AG09309 (cell line): Measurements from ENCODE around the gene PKDREJ.

Experiments used
- DNase-seq: peaks from one replicate; pipeline ENCODE4 v3.0.0-alpha.2; 2010; ENCODE audit warnings: low read depth
- H3K4me3 ChIP-seq: 2 replicates; pipeline ENCODE4 v1.5.1; 2011; ENCODE audit warnings: mild to moderate bottlenecking, low read depth, low read length, moderate library complexity; ENCODE audit not compliant: control insufficient read depth
- TF ChIP-seq, protein P1 (sequence below): IDR thresholded peaks from 2 replicates; pipeline ENCODE4 v1.5.1; 2011; ENCODE audit warnings: mild to moderate bottlenecking, low read depth, low read length, inconsistent platforms; ENCODE audit not compliant: insufficient read depth, control insufficient read depth; ENCODE audit errors: missing control alignments

PKDREJ gene

DNA sequence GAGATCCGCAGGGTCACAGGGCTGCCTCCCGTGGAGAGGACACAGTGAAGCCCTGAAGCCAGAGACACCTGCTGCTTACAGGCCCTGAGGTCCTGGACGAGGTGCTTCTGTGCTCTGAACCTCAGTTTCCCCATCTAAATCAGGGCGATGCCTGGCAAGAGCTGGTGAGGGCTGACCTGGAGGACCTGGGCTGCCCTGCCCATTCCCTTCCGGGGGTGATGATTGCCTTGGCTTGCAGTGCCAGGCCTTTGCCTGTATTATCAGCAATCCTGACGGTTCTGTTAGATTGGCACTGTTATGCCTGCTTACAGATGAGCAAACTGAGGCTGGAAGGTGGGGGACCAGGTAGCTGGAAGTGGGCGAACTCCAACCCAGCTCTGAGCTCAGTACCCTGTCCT, 25.7 kb upstream of the PKDREJ start:
- TF ChIP-seq, protein P1, sequence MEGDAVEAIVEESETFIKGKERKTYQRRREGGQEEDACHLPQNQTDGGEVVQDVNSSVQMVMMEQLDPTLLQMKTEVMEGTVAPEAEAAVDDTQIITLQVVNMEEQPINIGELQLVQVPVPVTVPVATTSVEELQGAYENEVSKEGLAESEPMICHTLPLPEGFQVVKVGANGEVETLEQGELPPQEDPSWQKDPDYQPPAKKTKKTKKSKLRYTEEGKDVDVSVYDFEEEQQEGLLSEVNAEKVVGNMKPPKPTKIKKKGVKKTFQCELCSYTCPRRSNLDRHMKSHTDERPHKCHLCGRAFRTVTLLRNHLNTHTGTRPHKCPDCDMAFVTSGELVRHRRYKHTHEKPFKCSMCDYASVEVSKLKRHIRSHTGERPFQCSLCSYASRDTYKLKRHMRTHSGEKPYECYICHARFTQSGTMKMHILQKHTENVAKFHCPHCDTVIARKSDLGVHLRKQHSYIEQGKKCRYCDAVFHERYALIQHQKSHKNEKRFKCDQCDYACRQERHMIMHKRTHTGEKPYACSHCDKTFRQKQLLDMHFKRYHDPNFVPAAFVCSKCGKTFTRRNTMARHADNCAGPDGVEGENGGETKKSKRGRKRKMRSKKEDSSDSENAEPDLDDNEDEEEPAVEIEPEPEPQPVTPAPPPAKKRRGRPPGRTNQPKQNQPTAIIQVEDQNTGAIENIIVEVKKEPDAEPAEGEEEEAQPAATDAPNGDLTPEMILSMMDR = no peak
- no peak overlapping the region for H3K4me3 ChIP-seq
- DNase-seq = no peak

DNA sequence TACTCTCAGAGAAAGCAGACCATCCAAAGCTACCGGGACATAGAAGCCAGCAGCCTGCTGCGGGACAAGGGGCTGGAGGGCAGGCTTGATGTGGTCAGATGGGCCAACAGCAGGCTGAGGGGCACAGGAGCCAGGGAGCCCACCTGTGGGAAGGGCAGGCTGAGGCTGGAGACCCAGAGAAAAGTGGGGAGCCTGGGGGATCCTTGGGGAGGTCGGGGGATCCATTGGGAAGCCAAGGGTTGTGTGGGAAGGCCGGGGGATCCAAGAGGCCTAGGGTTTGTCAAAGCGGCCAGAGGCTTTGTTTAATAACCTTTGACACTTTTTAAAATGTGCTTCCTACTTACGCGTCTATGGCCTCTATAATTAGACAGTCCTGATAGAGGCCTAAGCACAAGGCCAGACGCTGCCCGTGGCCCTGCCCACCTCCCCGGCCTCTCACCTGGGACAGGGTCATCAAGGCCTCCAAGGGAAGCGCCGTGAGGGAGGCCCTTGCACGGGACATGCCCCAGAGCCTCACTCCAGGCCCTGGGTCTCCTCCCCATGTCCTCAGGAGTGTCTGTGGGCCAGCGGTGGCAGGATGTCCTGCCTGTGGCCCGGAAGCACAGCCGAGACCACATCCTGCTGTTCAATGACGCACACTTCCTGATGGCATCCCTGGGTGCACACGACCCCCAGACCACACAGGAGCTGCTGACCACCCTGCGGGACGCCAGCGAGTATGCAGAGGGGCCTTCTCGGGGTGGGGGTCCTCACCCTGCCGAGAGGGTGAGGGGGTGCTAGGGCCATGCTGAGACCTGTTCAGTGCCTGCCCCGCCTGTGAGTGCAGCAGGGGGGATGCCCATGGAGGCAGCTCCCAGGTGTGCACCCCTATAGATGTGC, 25.0 kb upstream of the PKDREJ start:
- no peak overlapping the region for H3K4me3 ChIP-seq
- no peak for DNase-seq
- TF ChIP-seq, protein P1 = no peak

DNA sequence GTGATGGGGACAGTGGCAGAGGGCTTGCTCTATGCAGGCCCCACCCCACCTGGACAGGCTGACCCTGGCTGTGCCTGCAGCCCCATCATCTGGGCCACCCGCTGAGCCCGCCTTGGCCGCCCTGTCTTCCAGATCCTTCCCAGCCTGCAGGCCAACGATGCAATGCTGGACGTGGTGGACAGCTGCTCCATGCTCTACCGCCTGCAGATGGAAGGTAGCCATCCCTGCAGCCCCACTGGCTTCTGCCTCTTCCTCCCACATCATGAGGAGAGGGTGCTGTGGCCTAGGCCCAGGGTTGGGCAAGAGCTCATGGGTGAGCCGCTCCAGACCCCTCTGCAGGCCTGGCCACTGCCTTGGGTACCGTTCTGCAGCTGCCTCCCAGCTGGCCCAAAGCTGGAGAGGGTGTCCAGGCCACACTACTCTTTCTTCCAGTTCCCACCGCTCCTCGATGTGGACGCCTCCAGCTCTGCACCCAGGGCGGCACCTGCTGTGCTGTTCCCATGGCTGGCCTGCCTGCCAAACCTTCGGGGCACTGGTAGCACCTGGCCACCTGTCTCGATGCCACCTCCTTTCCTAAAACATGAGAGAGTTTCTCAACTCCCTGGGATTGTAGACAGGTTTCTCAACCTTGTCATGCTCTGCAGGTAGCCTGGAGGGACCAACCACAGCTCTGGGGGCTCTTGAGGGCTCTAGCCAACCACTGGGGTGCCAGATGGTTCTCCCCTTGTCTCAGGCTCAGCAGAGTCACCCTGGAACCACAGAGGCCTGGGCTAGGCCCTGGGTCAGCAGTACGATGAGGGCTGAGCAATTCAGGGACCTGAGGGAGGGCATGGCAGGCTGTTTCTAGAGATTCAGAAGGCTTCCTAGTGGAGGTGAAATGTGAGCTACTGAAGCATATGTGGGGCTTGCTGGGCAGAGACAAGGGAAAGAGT, 24.1 kb upstream of the PKDREJ start:
- no peak for DNase-seq
- H3K4me3 ChIP-seq = no peak overlapping the region
- TF ChIP-seq, protein P1 = no peak

DNA sequence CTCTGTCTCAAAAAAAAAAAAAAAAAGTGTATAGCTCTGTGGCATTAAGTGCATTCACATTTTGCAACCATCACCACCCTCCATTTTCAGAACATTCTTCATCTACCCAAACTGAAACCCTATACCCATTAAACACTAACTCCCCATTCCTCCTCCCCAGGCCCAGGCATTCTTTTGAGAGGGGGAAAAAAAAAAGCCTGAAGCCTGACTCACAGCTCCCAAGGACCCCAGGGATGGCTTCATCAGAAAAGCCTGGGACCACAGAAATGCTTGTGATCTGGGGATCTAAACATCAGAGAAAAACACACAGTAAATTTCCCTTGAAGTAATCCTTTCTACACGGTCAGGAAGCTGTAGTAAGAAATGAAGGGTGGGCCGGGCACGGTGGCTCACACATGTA, 22.9 kb upstream of the PKDREJ start:
- TF ChIP-seq, protein P1 = no peak
- H3K4me3 ChIP-seq = no peak overlapping the region
- DNase-seq = no peak

DNA sequence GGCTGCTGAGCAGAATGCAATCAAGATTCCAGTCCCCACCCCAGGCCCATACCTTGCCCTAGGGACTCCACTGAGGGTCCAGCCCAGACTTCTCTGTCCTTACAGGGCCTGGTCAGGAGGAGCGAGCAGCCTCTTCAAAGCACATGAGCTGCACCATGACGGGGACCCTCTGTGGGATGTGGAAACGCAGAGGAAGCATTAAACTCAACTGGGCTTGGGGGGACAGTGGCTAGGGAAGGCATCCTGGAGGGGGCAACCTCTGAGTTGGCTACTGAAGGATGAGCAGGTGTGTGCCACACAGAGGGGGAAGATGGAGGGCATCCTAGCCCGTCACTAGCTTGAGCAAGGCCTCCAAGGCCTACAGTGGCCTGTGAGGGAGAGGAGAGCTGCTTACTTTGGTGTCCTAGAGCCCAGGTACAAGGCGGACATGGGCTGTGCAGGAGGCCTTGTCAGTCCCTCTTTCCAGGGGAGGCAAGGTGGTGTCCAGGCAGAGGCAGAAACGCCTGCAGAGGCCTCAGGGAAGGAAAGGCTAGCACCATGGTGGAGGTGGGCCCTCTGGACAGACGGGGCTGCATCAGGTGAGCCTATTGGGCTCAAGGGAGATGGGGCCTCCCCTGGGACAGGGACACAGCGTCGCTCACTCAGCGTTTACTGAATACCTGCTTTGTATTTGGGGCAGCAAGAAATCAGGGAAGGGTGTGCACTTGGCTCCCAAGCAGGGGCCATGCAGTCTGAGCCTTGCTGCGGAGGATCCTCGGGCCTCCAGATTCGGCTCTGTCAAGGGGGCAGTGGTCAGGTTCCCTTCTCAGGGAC, 18.9 kb upstream of the PKDREJ start:
- no peak for DNase-seq
- TF ChIP-seq, protein P1 = no peak
- no peak overlapping the region for H3K4me3 ChIP-seq
